Measurements from ENCODE around the gene RYK. TPM values are rescaled to one million over a fixed set of nuclear protein-coding genes. Genes with fewer than 3 reads are reported as not detected.

Gene RYK
- polyA plus RNA-seq, 1 donor (not counting 4 experiments of a cell fraction or from before 2014, with no cell fraction given) = 82.1 TPM

DNA sequence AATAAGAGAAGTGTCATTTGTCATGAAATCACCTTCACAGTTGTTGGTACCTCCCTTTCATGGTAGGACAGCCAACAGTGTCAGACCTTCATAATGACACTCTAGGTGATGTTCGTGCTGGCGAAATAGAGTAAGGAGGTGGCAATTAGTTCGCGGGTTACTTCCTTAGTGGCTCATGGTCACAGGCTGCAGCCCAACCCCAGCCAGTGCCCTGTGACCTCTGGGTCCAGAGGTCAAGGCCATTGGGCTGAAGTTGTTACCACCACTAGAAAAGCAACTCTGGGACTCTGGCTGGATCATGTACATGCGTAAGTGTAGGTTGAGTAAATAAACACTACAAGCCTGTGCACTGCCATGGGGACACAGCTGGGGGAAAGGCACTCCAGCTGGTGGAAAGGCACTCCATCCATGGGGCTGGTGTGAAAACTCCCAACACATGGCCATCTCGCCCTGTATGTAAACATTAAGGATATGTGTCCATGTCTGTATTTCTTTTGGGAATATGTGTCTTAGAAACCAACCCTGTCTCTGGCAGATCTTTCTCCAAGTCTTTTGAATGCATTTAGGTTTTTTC is 106.7 kb downstream of the RYK start:
- Histone ChIP-seq H3K4me2 (ENCODE audit: control insufficient read depth, extremely low read depth, insufficient read depth, low read depth, low read length) (no peak overlapping the region), H4K20me1 (ENCODE audit: control insufficient read depth, extremely low read depth, insufficient read depth, low read length) (no peaks in the 10 kb centered on the region), H3K36me3 (ENCODE audit: control insufficient read depth in 2 of 2, extremely low read depth in 1 of 2, insufficient read depth in 2 of 2, low read length in 2 of 2) (peaks cover 0 to 5% of the 10 kb centered on the region in 2 experiments), H2AFZ (ENCODE audit: control insufficient read depth, low read length) (no peak overlapping the region), H3K9ac (ENCODE audit: control insufficient read depth, extremely low read depth, insufficient read depth, low read length) (no peak overlapping the region), H3K27ac (ENCODE audit: control insufficient read depth, insufficient read depth, low read length) (no peak overlapping the region), H3K9me3 (ENCODE audit: control insufficient read depth, low read depth, low read length) (no peaks in the 10 kb centered on the region), H3K4me1 (ENCODE audit: control insufficient read depth, extremely low read depth, insufficient read depth, low read length) (no peaks in the 10 kb centered on the region), H3K4me3 (ENCODE audit: control insufficient read depth in 2 of 3, extremely low read depth in 1 of 3, insufficient read depth in 2 of 3, low read depth in 1 of 3, low read length in 3 of 3) (no peak overlapping the region), H3K79me2 (ENCODE audit: control insufficient read depth, insufficient read depth, low read length) (no peaks in the 10 kb centered on the region), H3K9me1 (ENCODE audit: control insufficient read depth, extremely low read depth, insufficient read depth, low read length) (no peaks in the 10 kb centered on the region), H3K27me3 (ENCODE audit: control insufficient read depth, extremely low read depth, insufficient read depth, low read length) (no peaks in the 10 kb centered on the region)
- no peak for DNase-seq (ENCODE audit: low read depth, low spot score)
- TF ChIP-seq, protein P1, sequence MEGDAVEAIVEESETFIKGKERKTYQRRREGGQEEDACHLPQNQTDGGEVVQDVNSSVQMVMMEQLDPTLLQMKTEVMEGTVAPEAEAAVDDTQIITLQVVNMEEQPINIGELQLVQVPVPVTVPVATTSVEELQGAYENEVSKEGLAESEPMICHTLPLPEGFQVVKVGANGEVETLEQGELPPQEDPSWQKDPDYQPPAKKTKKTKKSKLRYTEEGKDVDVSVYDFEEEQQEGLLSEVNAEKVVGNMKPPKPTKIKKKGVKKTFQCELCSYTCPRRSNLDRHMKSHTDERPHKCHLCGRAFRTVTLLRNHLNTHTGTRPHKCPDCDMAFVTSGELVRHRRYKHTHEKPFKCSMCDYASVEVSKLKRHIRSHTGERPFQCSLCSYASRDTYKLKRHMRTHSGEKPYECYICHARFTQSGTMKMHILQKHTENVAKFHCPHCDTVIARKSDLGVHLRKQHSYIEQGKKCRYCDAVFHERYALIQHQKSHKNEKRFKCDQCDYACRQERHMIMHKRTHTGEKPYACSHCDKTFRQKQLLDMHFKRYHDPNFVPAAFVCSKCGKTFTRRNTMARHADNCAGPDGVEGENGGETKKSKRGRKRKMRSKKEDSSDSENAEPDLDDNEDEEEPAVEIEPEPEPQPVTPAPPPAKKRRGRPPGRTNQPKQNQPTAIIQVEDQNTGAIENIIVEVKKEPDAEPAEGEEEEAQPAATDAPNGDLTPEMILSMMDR (optimal IDR thresholded peaks at IDR 0.05 in 1 of 3, IDR thresholded peaks at IDR 0.05 in 1 of 3, conservative IDR thresholded peaks at IDR 0.05 in 1 of 3; ENCODE audit: extremely low read depth in 1 of 3, insufficient read depth in 2 of 3, low read length in 3 of 3) = no peak
- no peak for TF ChIP-seq EZH2 (IDR thresholded peaks at IDR 0.05; ENCODE audit: low read length)
- no peak for FAIRE-seq
- dilution Hi-C loops (cut with MboI; ENCODE audit: extremely low pct_ligation_motif_present, low sequenced_read_pairs) = no loop called here

DNA sequence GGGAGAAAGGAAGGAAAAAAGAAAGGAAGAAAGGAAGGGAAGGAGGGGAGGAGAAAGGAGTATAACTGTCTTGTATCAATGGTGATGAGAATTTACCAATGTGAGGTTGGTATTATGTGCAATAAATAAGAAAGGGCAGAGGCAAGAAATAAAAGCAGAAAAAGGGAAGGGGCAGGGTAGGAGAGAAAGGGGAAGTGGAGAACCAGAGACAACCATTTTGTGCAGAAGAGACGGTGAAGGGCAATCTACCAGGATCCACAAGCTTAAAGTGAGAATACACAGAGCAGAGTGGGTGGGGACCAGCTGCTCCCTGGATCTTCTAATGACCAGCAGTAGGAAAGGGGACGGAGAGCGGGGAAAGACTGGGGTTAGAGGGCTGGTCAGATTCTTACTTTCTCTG is 114.1 kb downstream of the RYK start:
- H2AFZ ChIP-seq (ENCODE audit: control insufficient read depth, low read length) = no peak overlapping the region
- H3K4me3 ChIP-seq (ENCODE audit: control insufficient read depth in 2 of 3, extremely low read depth in 1 of 3, insufficient read depth in 2 of 3, low read depth in 1 of 3, low read length in 3 of 3) = no peak overlapping the region
- H3K4me2 ChIP-seq (ENCODE audit: control insufficient read depth, extremely low read depth, insufficient read depth, low read depth, low read length) = no peak overlapping the region
- no peak for FAIRE-seq
- H3K4me1 ChIP-seq (ENCODE audit: control insufficient read depth, extremely low read depth, insufficient read depth, low read length) = no peaks in the 10 kb centered on the region
- no peak for DNase-seq (ENCODE audit: low read depth, low spot score)
- dilution Hi-C loops (cut with MboI; ENCODE audit: extremely low pct_ligation_motif_present, low sequenced_read_pairs) = no loop called here
- no peak overlapping the region for H3K27ac ChIP-seq (ENCODE audit: control insufficient read depth, insufficient read depth, low read length)
- H4K20me1 ChIP-seq (ENCODE audit: control insufficient read depth, extremely low read depth, insufficient read depth, low read length) = no peaks in the 10 kb centered on the region
- TF ChIP-seq EZH2 (IDR thresholded peaks at IDR 0.05; ENCODE audit: low read length) = no peak
- TF ChIP-seq, protein P1 (optimal IDR thresholded peaks at IDR 0.05 in 1 of 3, IDR thresholded peaks at IDR 0.05 in 1 of 3, conservative IDR thresholded peaks at IDR 0.05 in 1 of 3; ENCODE audit: extremely low read depth in 1 of 3, insufficient read depth in 2 of 3, low read length in 3 of 3) = no peak
- H3K9me1 ChIP-seq (ENCODE audit: control insufficient read depth, extremely low read depth, insufficient read depth, low read length) = no peaks in the 10 kb centered on the region
- no peaks in the 10 kb centered on the region for H3K79me2 ChIP-seq (ENCODE audit: control insufficient read depth, insufficient read depth, low read length)
- H3K9ac ChIP-seq (ENCODE audit: control insufficient read depth, extremely low read depth, insufficient read depth, low read length) = no peak overlapping the region
- no peaks in the 10 kb centered on the region for H3K27me3 ChIP-seq (ENCODE audit: control insufficient read depth, extremely low read depth, insufficient read depth, low read length)
- peaks cover 0 to 4% of the 10 kb centered on the region in 2 experiments for H3K36me3 ChIP-seq (ENCODE audit: control insufficient read depth in 2 of 2, extremely low read depth in 1 of 2, insufficient read depth in 2 of 2, low read length in 2 of 2)
- H3K9me3 ChIP-seq (ENCODE audit: control insufficient read depth, low read depth, low read length) = no peaks in the 10 kb centered on the region
